ENCODE results near the gene FBXL13.

FBXL13 gene

DNA sequence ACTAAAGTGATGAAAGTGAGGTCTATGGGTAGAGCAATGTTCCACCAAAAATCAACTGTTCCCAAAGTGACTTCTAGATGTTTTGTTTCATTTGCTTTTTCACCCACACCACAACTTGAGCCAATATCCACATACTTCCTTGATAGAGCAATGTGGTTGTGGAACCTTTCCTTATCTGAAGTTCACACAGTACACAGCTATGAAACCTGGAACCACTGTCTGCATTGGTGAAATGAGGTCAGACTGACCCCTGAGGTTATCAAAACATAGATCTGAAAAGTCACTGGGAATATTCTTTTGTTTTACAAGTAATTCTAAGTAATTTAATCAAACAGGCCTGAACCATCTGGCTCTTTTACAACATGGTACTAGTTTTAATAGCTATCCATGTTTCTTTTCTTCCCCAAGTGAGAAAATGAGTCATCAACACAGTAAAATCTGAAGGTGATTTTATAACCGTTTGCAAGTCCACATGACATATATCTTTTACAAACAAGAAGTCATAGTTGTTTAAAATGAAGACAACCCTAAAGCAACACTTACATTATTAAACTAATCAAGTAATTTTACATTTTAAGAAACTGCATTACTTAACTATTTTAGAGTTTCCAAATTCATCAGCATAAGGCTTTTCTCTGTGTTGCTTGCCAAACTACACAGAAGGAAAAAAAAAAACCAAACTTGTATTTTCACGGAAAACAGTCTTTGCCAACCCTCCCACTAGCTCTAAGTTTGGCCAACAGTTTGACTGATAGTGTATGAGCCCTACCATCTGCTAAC lies 81.5 kb downstream of the FBXL13 start:
- ATAC-seq (ENCODE audit: low read depth) (no peak), DNase-seq (ENCODE audit: low spot score in 2 of 2) (no peak)
- Mint-ChIP-seq H3K4me1 (peaks cover 6% of the 10 kb centered on the region), H3K9me3 (no peaks in the 10 kb centered on the region), H3K27ac (no peak overlapping the region), H3K36me3 (no peaks in the 10 kb centered on the region), H3K4me3 (no peak overlapping the region), H3K27me3 (no peaks in the 10 kb centered on the region)

DNA sequence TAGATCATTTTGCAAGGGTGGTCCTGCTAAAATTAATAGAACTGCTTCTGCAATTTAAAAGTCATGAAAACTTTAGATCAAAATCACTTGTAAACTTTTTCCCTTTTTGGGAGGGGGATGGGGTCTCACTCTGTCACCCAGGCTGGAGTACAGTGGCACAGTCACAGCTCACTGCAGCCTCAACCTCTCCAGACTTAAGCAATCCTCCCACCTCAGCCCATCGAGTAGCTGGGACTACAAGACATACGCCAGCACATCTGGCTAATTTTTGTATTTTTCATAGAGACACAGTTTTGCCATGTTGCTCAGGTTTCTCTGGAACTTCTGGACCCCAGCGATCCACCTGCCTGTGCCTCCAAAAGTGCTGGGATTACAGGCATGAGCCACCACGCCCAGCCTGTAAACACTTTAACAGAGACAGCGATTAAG lies 82.1 kb downstream of the FBXL13 start:
- H3K4me3 Mint-ChIP-seq, result no peak overlapping the region
- DNase-seq (ENCODE audit: low spot score in 2 of 2) (no peak), ATAC-seq (ENCODE audit: low read depth) (no peak)
- H3K36me3 Mint-ChIP-seq, result no peaks in the 10 kb centered on the region
- no peaks in the 10 kb centered on the region for H3K27me3 Mint-ChIP-seq
- H3K9me3 Mint-ChIP-seq, result no peaks in the 10 kb centered on the region
- peaks cover 6% of the 10 kb centered on the region for H3K4me1 Mint-ChIP-seq
- H3K27ac Mint-ChIP-seq, result no peak overlapping the region

DNA sequence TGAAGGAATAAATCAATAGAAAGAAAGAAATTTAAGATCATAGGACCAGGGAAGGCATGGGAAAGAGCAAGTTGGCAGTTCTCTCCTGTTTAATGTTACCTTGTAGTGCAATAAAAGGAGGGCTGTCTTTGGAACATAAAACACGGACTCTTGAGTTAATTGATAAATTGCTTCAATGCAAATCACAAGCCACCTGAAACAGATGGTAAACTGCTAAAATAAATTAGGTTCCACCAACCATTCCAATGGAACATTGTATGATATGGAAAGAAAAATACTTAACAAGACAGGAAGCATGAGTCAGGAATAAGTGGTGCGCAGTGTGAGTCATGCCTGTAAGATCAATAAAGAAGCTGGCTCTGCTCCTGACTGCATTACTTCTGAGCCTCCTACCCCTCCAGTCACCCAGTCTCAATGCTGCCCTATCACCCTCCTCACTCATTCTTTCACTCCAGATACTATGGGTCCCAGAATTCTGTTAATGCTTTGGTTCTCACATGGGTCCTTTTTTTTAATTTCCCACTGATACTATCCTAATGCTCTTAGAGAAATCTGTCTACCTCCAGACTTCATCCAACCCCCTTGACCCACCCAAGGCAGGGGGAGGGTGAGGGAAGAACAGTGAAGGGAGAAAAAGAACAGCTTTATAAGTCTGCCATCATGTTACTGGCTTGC lies 82.9 kb downstream of the FBXL13 start:
- no peak for DNase-seq (ENCODE audit: low spot score in 2 of 2)
- Mint-ChIP-seq H3K4me1 (peaks cover 6% of the 10 kb centered on the region), H3K4me3 (no peak overlapping the region), H3K27ac (no peak overlapping the region), H3K36me3 (no peaks in the 10 kb centered on the region), H3K27me3 (no peaks in the 10 kb centered on the region), H3K9me3 (no peaks in the 10 kb centered on the region)
- no peak for ATAC-seq (ENCODE audit: low read depth)

DNA sequence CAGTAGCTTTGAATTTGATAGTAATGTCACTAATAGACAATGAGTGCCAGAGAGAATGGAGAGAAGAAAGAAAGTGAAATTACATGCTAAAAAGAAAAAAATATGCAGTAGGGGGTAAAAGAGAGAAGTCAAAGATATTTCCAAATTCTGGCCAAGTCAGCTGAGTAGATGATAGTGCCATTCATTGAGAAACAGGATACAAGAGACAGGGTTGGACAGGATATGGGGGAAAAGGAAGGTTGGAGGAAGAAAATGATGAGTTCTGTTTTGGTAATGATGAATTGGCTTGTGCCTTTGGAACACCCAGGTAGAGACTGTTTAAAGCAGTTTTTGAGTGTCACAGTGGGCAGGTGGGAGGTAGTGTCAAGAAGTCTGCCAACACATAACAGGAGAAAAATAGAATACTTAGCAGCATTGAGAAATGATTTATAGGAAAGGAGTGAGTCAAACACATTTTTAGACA lies 83.5 kb downstream of the FBXL13 start:
- H3K4me3 Mint-ChIP-seq, result no peak overlapping the region
- H3K9me3 Mint-ChIP-seq, result no peaks in the 10 kb centered on the region
- H3K36me3 Mint-ChIP-seq, result no peaks in the 10 kb centered on the region
- H3K4me1 Mint-ChIP-seq, result peaks cover 6% of the 10 kb centered on the region
- DNase-seq (ENCODE audit: low spot score in 2 of 2) (no peak), ATAC-seq (ENCODE audit: low read depth) (no peak)
- H3K27ac Mint-ChIP-seq, result no peak overlapping the region
- H3K27me3 Mint-ChIP-seq, result no peaks in the 10 kb centered on the region

GRCh38 chr7:102990642-102991041 lies 84.0 kb downstream of the FBXL13 start:
- H3K27ac Mint-ChIP-seq, result no peak overlapping the region
- no peaks in the 10 kb centered on the region for H3K27me3 Mint-ChIP-seq
- H3K9me3 Mint-ChIP-seq, result no peaks in the 10 kb centered on the region
- no peak for ATAC-seq (ENCODE audit: low read depth)
- H3K4me1 Mint-ChIP-seq, result peaks cover 6% of the 10 kb centered on the region
- no peak for DNase-seq (ENCODE audit: low spot score in 2 of 2)
- H3K36me3 Mint-ChIP-seq, result no peaks in the 10 kb centered on the region
- no peak overlapping the region for H3K4me3 Mint-ChIP-seq

- Mint-ChIP-seq H3K4me1 (peaks cover 6% of the 10 kb centered on the region), H3K36me3 (no peaks in the 10 kb centered on the region), H3K27ac (no peak overlapping the region), H3K4me3 (no peak overlapping the region), H3K27me3 (no peaks in the 10 kb centered on the region), H3K9me3 (no peaks in the 10 kb centered on the region)
- DNase-seq (ENCODE audit: low spot score in 2 of 2) (no peak), ATAC-seq (ENCODE audit: low read depth) (no peak)
Observed at GRCh38 chr7:102988631-102989560, 85.7 kb downstream of the FBXL13 start.

DNA sequence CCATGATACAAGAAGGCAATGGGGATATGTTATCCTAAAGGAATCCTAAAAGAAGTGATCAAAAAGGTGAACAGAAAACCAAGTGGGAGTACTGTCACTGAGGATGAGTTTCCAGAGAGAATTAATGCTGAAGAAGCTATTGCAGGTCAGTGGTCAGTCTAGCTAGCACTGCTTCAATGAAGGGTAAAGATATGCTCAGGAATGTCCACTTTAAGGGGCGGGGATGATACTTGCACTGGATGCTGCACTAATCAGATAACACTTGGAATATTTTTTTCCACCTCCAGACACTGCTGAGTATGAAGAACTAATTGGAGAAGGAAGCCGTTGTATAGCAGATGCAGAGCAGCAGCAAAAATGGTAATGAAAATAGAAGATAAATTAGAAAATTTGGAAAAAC lies 86.5 kb downstream of the FBXL13 start:
- H3K36me3 Mint-ChIP-seq, result no peaks in the 10 kb centered on the region

GRCh38 chr7:102985176-102985783 lies 89.3 kb downstream of the FBXL13 start:
- no peak for DNase-seq (ENCODE audit: low spot score in 2 of 2)
- Mint-ChIP-seq H3K4me1 (peaks cover 6% of the 10 kb centered on the region), H3K9me3 (no peaks in the 10 kb centered on the region), H3K4me3 (no peak overlapping the region), H3K36me3 (peaks cover 2% of the 10 kb centered on the region), H3K27ac (no peak overlapping the region), H3K27me3 (no peaks in the 10 kb centered on the region)
- ATAC-seq (ENCODE audit: low read depth), result no peak

More for the DNA sequence above, 86.5 kb downstream of the FBXL13 start:
- no peaks in the 10 kb centered on the region for H3K9me3 Mint-ChIP-seq
- H3K4me1 Mint-ChIP-seq, result peaks cover 6% of the 10 kb centered on the region
- H3K27me3 Mint-ChIP-seq, result no peaks in the 10 kb centered on the region
- ATAC-seq (ENCODE audit: low read depth), result no peak
- no peak overlapping the region for H3K4me3 Mint-ChIP-seq
- no peak for DNase-seq (ENCODE audit: low spot score in 2 of 2)
- H3K27ac Mint-ChIP-seq, result no peak overlapping the region

- Mint-ChIP-seq H3K4me1 (no peaks in the 10 kb centered on the region), H3K4me3 (no peak overlapping the region), H3K27ac (no peak overlapping the region), H3K36me3 (peaks cover 3% of the 10 kb centered on the region), H3K9me3 (peaks cover 3% of the 10 kb centered on the region), H3K27me3 (no peaks in the 10 kb centered on the region)
- no peak for DNase-seq (ENCODE audit: low spot score in 2 of 2)
- no peak for ATAC-seq (ENCODE audit: low read depth)
Observed at GRCh38 chr7:102983602-102984001, 91.0 kb downstream of the FBXL13 start.

GRCh38 chr7:102982235-102982634 lies 92.4 kb downstream of the FBXL13 start:
- H3K27me3 Mint-ChIP-seq, result no peaks in the 10 kb centered on the region
- no peak overlapping the region for H3K27ac Mint-ChIP-seq
- DNase-seq (ENCODE audit: low spot score in 2 of 2) (no peak), ATAC-seq (ENCODE audit: low read depth) (no peak)
- H3K9me3 Mint-ChIP-seq, result peaks cover 3% of the 10 kb centered on the region
- H3K36me3 Mint-ChIP-seq, result peaks cover 3% of the 10 kb centered on the region
- H3K4me3 Mint-ChIP-seq, result no peak overlapping the region
- no peaks in the 10 kb centered on the region for H3K4me1 Mint-ChIP-seq

GRCh38 chr7:102981451-102981850 lies 93.1 kb downstream of the FBXL13 start:
- DNase-seq (ENCODE audit: low spot score in 2 of 2) (no peak), ATAC-seq (ENCODE audit: low read depth) (no peak)
- H3K4me1 Mint-ChIP-seq, result no peaks in the 10 kb centered on the region
- peaks cover 2% of the 10 kb centered on the region for H3K27me3 Mint-ChIP-seq
- H3K36me3 Mint-ChIP-seq, result peaks cover 3% of the 10 kb centered on the region
- H3K27ac Mint-ChIP-seq, result no peak overlapping the region
- H3K9me3 Mint-ChIP-seq, result peaks cover 3% of the 10 kb centered on the region
- H3K4me3 Mint-ChIP-seq, result no peak overlapping the region

GRCh38 chr7:102979670-102980069 lies 94.9 kb downstream of the FBXL13 start:
- Mint-ChIP-seq H3K27me3 (peaks cover 6% of the 10 kb centered on the region), H3K4me1 (no peaks in the 10 kb centered on the region), H3K27ac (no peak overlapping the region), H3K9me3 (peaks cover 3% of the 10 kb centered on the region), H3K36me3 (peaks cover 3% of the 10 kb centered on the region), H3K4me3 (no peak overlapping the region)
- ATAC-seq (ENCODE audit: low read depth) (no peak), DNase-seq (ENCODE audit: low spot score in 2 of 2) (no peak)

DNA sequence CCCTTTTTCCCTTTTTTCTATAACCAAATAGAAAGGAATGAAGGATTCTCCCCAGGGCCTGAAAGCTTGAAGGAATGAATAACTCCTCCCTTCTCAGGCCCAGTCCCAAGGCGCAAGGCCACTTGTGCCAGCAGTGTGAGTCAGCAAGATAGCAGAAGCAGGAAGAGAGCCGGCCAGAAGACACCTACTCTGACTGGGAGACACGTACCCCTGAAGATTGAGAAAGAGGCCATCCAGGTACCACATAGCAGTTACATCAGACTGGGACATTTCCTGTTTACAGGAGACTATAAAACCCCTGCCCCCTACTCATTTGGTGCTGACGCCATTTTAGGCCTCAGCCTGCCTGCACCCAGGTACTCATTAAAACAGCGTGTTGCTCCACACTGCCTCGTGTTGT lies 96.3 kb downstream of the FBXL13 start:
- no peak for ATAC-seq (ENCODE audit: low read depth)
- peaks cover 3% of the 10 kb centered on the region for H3K36me3 Mint-ChIP-seq
- no peaks in the 10 kb centered on the region for H3K4me1 Mint-ChIP-seq
- peaks cover 7% of the 10 kb centered on the region for H3K27me3 Mint-ChIP-seq
- peaks cover 3% of the 10 kb centered on the region for H3K9me3 Mint-ChIP-seq
- no peak for DNase-seq (ENCODE audit: low spot score in 2 of 2)
- H3K27ac Mint-ChIP-seq, result no peak overlapping the region
- no peak overlapping the region for H3K4me3 Mint-ChIP-seq

All from memory B cell (primary cell).